ENCODE results near the gene POU6F2. TPM values are rescaled to one million over a fixed set of nuclear protein-coding genes. Genes with fewer than 3 reads are reported as not detected.

Gene POU6F2
- total and polyA plus RNA-seq, 2 donors (not counting 1 experiment from before 2014, with no cell fraction given) = 0.47 TPM; not detected in 1

GRCh38 chr7:38975944-38976392 is 1.7 kb upstream of the POU6F2 start:
- Histone ChIP-seq H3K9me3 (ENCODE audit: control extremely low read depth in 1 of 3, control insufficient read depth in 2 of 3, insufficient read depth in 1 of 3, low read length in 2 of 3) (peaks cover 0 to 1% (median 0%) of the 10 kb centered on the region in 3 donors), H3K4me1 (ENCODE audit: control insufficient read depth in 2 of 2, insufficient read depth in 2 of 2, low read length in 2 of 2) (peaks cover 0 to 3% of the 10 kb centered on the region in 2 donors), H3K4me3 (ENCODE audit: control extremely low read depth in 1 of 5, extremely low read depth in 1 of 5, insufficient read depth in 1 of 5, low read depth in 2 of 5, low read length in 4 of 5) (no peak overlapping the region), H3K4me2 (replicated peaks; ENCODE audit: low read depth, low read length, poor library complexity, severe bottlenecking) (no peak overlapping the region), H3K27ac (ENCODE audit: low read length in 2 of 2) (no peak overlapping the region), H3K36me3 (replicated peaks in 1 of 2; ENCODE audit: control extremely low read depth in 1 of 2, control insufficient read depth in 1 of 2, extremely low read depth in 1 of 2, insufficient read depth in 2 of 2, low read length in 1 of 2) (no peaks in the 10 kb centered on the region), H3K27me3 (replicated peaks in 1 of 4; ENCODE audit: control extremely low read depth in 1 of 4, control insufficient read depth in 3 of 4, insufficient read depth in 4 of 4, low read length in 3 of 4) (peaks cover 0 to 26% (median 9%) of the 10 kb centered on the region in 4 experiments), H3K79me2 (ENCODE audit: control insufficient read depth, insufficient read depth, low read length) (no peaks in the 10 kb centered on the region), H3K9ac (ENCODE audit: low read length) (no peak overlapping the region), H4K20me1 (ENCODE audit: control insufficient read depth, insufficient read depth, low read length, poor library complexity, severe bottlenecking) (no peaks in the 10 kb centered on the region), H2AFZ (ENCODE audit: insufficient read depth, low read depth, low read length, poor library complexity, severe bottlenecking) (no peak overlapping the region)
- no peak overlapping the region for H3K27ac Mint-ChIP-seq
- DNase-seq (no peak), ATAC-seq (ENCODE audit: low read depth) (no peak)
- 9% methylated on average over 38 of the region's 38 CpGs for WGBS (ENCODE audit: insufficient coverage)
- TF ChIP-seq CTCF (IDR thresholded peaks at IDR 0.05) (no peak), EZH2 (IDR thresholded peaks at IDR 0.05; ENCODE audit: borderline replicate concordance, insufficient read depth, low read depth, low read length, poor library complexity, severe bottlenecking) (no peak)
- peaks cover 52% of the 10 kb centered on the region for H3K27me3 Mint-ChIP-seq
- intact Hi-C loops (cut with micrococcal nuclease) = no loop called here
- CTCF ChIA-PET = no interaction called here
- H3K4me3 Mint-ChIP-seq = no peak overlapping the region
- POLR2A ChIA-PET = no interaction called here
- H3K9me3 Mint-ChIP-seq (ENCODE audit: insufficient read depth) = no peaks in the 10 kb centered on the region
- no peaks in the 10 kb centered on the region for H3K4me1 Mint-ChIP-seq

- intact Hi-C loops (cut with micrococcal nuclease) = no loop called here
- H3K27ac Mint-ChIP-seq = no peak overlapping the region
- 100% methylated on average over 2 of the region's 5 CpGs for WGBS (ENCODE audit: insufficient coverage)
- ChIA-PET CTCF (no interaction called here), POLR2A (no interaction called here)
- H3K4me2 ChIP-seq (replicated peaks; ENCODE audit: low read depth, low read length, poor library complexity, severe bottlenecking) = no peak overlapping the region
- no peaks in the 10 kb centered on the region for H3K79me2 ChIP-seq (ENCODE audit: control insufficient read depth, insufficient read depth, low read length)
- ATAC-seq (ENCODE audit: low read depth) (no peak), DNase-seq (no peak)
- no peaks in the 10 kb centered on the region for H3K9me3 Mint-ChIP-seq (ENCODE audit: insufficient read depth)
- no peaks in the 10 kb centered on the region for H3K36me3 ChIP-seq (replicated peaks in 1 of 2; ENCODE audit: control extremely low read depth in 1 of 2, control insufficient read depth in 1 of 2, extremely low read depth in 1 of 2, insufficient read depth in 2 of 2, low read length in 1 of 2)
- H3K4me1 ChIP-seq (ENCODE audit: control insufficient read depth in 2 of 2, insufficient read depth in 2 of 2, low read length in 2 of 2) = peaks cover 0 to 3% of the 10 kb centered on the region in 2 donors
- H3K27ac ChIP-seq (ENCODE audit: low read length in 2 of 2) = no peak overlapping the region
- no peak overlapping the region for H3K4me3 ChIP-seq (ENCODE audit: control extremely low read depth in 1 of 5, extremely low read depth in 1 of 5, insufficient read depth in 1 of 5, low read depth in 2 of 5, low read length in 4 of 5)
- H3K4me3 Mint-ChIP-seq = no peak overlapping the region
- no peak overlapping the region for H2AFZ ChIP-seq (ENCODE audit: insufficient read depth, low read depth, low read length, poor library complexity, severe bottlenecking)
- no peak for TF ChIP-seq CTCF (IDR thresholded peaks at IDR 0.05)
- no peak for TF ChIP-seq EZH2 (IDR thresholded peaks at IDR 0.05; ENCODE audit: borderline replicate concordance, insufficient read depth, low read depth, low read length, poor library complexity, severe bottlenecking)
- no peak overlapping the region for H3K9ac ChIP-seq (ENCODE audit: low read length)
- no peaks in the 10 kb centered on the region for H3K4me1 Mint-ChIP-seq
- H3K27me3 ChIP-seq (replicated peaks in 1 of 4; ENCODE audit: control extremely low read depth in 1 of 4, control insufficient read depth in 3 of 4, insufficient read depth in 4 of 4, low read length in 3 of 4) = peaks cover 0 to 29% (median 9%) of the 10 kb centered on the region in 4 experiments
- H3K27me3 Mint-ChIP-seq = peaks cover 49% of the 10 kb centered on the region
- peaks cover 0 to 1% (median 0%) of the 10 kb centered on the region in 3 donors for H3K9me3 ChIP-seq (ENCODE audit: control extremely low read depth in 1 of 3, control insufficient read depth in 2 of 3, insufficient read depth in 1 of 3, low read length in 2 of 3)
- H4K20me1 ChIP-seq (ENCODE audit: control insufficient read depth, insufficient read depth, low read length, poor library complexity, severe bottlenecking) = no peaks in the 10 kb centered on the region
These were observed 782 bp downstream of the POU6F2 start for GRCh38 chr7:38978491-38978890.
